Brain microvascular endothelial cell (primary cell): ENCODE measurements around the gene MRLN.
"Not testable (repeated sequence)": the region's sequence is repeated elsewhere in the genome, so short reads cannot be mapped to it uniquely, and the experiment has no call there.

ENCODE experiments used
- DNase-seq: peaks from one replicate; pipeline ENCODE4 v3.0.0-alpha.2; 2020
- H3K27ac ChIP-seq: fragments of 250-450 bp; sonication (Bioruptor Pico); 2 replicates; pipeline ENCODE4 v1.5.1; 2020; ENCODE audit warnings: mild to moderate bottlenecking, moderate library complexity
- H3K27me3 ChIP-seq: fragments of 250-450 bp; sonication (Bioruptor Pico); replicated peaks from 2 replicates; pipeline ENCODE4 v1.5.1; 2020; ENCODE audit warnings: mild to moderate bottlenecking
- H3K36me3 ChIP-seq: fragments of 250-450 bp; sonication (Bioruptor Pico); replicated peaks from 2 replicates; pipeline ENCODE4 v1.5.1; 2020; ENCODE audit warnings: mild to moderate bottlenecking
- H3K4me3 ChIP-seq: 2 replicates; pipeline ENCODE4 v1.5.1; 2011; ENCODE audit warnings: low read depth, mild to moderate bottlenecking, control low read depth, low read length, moderate library complexity
- in situ Hi-C: cut with HindIII; loops from 2 replicates; pipeline ENCODE4 v1.10.0; 2017; ENCODE audit warnings: low sequenced_read_pairs, low pct_ligation_motif_present
- TF ChIP-seq, protein P1 (sequence below): IDR thresholded peaks from 2 replicates; pipeline ENCODE4 v1.5.1; 2011; ENCODE audit warnings: low read depth, mild to moderate bottlenecking, moderate library complexity, low read length, control low read depth, inconsistent platforms; ENCODE audit errors: missing control alignments

Gene MRLN

DNA sequence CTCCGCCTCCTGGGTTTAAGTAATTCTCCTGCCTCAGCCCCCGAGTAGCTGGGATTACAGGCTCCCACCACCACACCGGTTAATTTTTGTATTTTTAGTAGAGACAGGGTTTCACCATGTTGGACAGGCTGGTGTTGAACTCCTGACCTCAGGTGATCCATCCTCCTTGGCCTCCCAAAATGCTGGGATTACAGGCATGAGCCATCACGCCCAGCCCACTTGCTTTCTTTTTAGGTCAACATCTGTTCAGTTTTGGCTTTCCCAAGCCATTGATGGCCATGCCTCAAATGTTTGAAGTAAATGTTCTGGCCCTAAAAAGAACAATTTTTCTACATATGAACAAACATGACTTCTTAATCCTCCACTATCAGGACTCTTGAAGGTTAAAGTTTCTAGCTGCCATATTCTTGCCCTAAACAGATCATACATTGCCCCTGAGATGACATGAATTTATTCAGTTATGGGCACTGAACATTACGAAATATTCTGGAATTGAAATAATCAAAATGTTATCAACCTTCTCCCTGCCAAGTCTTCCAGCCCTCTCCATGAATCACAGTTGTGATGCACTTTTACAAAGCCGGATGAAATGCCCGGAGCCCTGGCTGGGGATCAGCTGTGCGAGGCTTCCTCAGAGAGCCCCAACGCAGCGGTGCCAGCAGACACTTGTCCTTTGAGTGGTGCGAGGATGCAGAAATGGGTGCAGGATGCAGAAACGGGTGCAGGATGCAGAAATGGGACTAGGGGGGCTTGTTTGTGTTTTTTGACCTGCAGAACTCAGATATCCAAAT is 2.9 kb downstream of the MRLN start:
- Histone ChIP-seq H3K27ac (no peak overlapping the region), H3K4me3 (no peak overlapping the region), H3K27me3 (no peaks in the 10 kb centered on the region), H3K36me3 (no peaks in the 10 kb centered on the region)
- in situ Hi-C loops = no loop called here
- no peak for DNase-seq
- TF ChIP-seq, protein P1, sequence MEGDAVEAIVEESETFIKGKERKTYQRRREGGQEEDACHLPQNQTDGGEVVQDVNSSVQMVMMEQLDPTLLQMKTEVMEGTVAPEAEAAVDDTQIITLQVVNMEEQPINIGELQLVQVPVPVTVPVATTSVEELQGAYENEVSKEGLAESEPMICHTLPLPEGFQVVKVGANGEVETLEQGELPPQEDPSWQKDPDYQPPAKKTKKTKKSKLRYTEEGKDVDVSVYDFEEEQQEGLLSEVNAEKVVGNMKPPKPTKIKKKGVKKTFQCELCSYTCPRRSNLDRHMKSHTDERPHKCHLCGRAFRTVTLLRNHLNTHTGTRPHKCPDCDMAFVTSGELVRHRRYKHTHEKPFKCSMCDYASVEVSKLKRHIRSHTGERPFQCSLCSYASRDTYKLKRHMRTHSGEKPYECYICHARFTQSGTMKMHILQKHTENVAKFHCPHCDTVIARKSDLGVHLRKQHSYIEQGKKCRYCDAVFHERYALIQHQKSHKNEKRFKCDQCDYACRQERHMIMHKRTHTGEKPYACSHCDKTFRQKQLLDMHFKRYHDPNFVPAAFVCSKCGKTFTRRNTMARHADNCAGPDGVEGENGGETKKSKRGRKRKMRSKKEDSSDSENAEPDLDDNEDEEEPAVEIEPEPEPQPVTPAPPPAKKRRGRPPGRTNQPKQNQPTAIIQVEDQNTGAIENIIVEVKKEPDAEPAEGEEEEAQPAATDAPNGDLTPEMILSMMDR = no peak

DNA sequence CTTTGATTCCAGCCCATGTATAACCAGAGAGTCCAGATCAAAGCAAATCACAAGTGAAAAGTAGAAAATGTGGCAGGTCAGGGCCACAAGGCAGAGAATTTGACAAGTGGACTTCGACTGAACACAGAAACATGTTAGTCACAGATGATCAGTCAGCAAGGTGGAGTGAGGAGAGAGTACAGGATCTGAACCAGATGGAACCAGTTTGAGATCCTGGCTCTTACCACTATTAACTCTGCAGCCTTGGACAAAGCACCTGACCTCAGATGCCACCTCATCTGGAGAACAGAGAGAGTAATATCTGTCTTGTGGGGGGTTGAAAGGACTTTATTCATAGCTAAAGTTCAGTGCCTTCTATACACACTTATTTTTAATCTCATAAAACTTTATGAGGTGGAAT is 4.4 kb downstream of the MRLN start:
- Histone ChIP-seq H3K4me3 (no peak overlapping the region), H3K36me3 (no peaks in the 10 kb centered on the region), H3K27me3 (no peaks in the 10 kb centered on the region), H3K27ac (no peak overlapping the region)
- in situ Hi-C loops = no loop called here
- TF ChIP-seq, protein P1 = no peak
- DNase-seq = no peak

DNA sequence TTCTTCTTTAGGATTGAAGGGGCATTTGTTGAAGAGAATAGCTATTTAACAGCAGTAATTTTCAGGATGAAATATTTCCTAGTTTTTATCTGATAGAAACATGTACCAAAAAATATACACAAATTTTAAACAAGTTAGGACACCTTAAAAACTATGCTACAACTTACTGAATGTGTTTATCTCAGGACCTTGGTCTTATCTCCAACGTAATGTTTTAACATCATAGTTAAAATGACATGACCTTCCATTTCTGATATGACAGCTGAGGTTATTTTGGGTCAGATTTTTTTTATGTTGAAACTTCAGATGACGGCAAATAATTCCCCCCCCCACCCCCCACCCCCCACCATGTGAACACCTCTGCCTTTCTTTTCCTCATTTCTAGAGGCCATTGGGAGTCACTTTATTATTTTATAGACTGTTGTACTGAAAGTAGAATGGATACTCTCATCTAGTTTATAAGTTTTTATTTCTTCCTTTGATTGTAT is 8.0 kb downstream of the MRLN start:
- in situ Hi-C loops = no loop called here
- no peaks in the 10 kb centered on the region for H3K27me3 ChIP-seq

DNA sequence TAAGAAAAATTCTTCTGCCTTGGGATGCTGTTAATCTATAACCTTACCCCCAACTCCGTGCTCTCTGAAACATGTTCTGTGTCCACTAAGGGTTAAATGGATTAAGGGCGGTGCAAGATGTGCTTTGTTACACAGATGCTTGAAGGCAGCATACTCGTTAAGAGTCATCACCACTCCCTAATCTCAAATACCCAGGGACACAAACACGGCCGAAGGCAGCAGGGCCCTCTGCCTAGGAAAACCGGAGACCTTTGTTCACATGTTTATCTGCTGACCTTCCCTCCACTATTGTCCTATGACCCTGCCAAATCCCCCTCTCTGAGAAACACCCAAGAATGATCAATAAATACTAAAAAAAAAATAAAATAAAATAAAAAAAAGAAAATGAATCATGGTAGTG is 8.5 kb downstream of the MRLN start:
- H3K36me3 ChIP-seq, H3K27ac ChIP-seq, in situ Hi-C loops, H3K27me3 ChIP-seq, DNase-seq, H3K4me3 ChIP-seq: not testable (repeated sequence)

More for the DNA sequence above, 8.0 kb downstream of the MRLN start:
- H3K36me3 ChIP-seq = no peaks in the 10 kb centered on the region
- H3K27ac ChIP-seq = no peak overlapping the region
- TF ChIP-seq, protein P1 = no peak
- no peak for DNase-seq
- H3K4me3 ChIP-seq = no peak overlapping the region

DNA sequence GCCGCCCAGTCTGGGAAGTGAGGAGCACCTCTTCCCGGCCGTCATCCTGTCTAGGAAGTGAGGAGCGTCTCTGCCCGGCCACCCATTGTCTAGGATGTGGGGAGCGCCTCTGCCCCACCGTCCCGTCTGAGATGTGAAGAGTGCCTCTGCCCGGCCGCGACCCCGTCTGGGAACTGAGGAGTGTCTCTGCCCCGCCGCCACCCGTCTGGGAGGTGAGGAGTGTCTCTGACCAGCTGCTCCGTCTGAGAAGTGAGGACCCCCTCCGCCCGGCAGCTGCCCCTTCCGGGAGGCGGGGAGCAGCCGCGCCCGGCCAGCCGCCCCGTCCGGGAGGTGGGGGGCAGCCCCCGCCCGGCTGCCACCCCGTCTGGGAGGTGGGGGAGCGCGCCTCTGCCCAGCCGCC is 9.1 kb downstream of the MRLN start:
- DNase-seq, in situ Hi-C loops, H3K27me3 ChIP-seq, H3K4me3 ChIP-seq, H3K36me3 ChIP-seq, H3K27ac ChIP-seq: not testable (repeated sequence)

DNA sequence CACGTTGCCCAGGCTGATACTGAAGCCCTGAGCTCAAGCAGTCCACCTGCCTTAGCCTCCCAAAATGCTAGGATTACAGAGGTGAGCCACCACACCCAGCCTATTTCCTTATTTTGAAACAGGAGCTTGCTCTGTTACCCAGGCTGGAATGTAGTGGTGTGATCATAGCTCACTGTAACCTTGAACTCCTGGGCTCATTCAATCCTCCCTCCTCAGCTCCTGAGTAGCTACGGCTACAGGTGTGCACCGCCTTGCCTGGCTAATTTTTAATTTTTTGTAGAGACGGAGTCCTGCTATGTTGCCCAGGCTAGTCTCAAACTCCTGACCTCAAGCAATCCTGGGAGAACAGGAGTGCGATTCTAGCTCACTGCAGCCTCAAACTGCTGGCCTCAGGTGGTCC is 11.7 kb downstream of the MRLN start:
- H3K36me3 ChIP-seq = no peaks in the 10 kb centered on the region
- no peak for DNase-seq
- TF ChIP-seq, protein P1 = no peak
- no peak overlapping the region for H3K27ac ChIP-seq
- no peaks in the 10 kb centered on the region for H3K27me3 ChIP-seq
- no peak overlapping the region for H3K4me3 ChIP-seq
- in situ Hi-C loops = no loop called here

DNA sequence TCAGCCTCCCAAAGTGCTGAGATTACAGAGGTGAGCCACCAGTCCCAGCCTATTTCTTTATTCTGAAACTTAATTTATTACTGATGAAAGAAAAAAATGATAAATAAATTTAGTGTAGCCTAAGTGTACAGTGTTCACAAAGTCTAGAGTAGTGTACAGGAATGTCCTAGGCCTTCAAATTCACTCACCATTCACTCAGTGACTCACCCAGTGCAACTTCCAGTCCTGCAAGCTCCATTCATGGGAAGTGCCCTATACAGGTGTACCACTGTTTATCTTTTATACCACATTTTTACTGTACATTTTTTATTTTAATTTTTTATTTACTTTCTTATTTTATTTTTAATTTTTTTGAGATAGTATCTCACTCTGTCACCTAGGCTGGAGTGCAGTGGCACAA is 12.2 kb downstream of the MRLN start:
- no peaks in the 10 kb centered on the region for H3K36me3 ChIP-seq
- H3K27me3 ChIP-seq = no peaks in the 10 kb centered on the region
- no peak for DNase-seq
- TF ChIP-seq, protein P1 = no peak
- H3K4me3 ChIP-seq = no peak overlapping the region
- no peak overlapping the region for H3K27ac ChIP-seq
- in situ Hi-C loops = no loop called here
